Sigmoid colon (tissue), 7 donors: ENCODE results near the gene PLXNA1. TPM values are rescaled to one million over a fixed set of nuclear protein-coding genes. Genes with fewer than 3 reads are reported as not detected.

Source experiments
- DNase-seq: peaks from one replicate; pipeline ENCODE4 v3.0.0-alpha.2; 2019
- H3K27ac ChIP-seq, 4 donors: fragments of 200-600 bp; sonication (generic); one replicate each; pipeline ENCODE4 v1.5.1; 2016 to 2019; ENCODE audit warnings: mild to moderate bottlenecking in 1 of 4
- H3K27me3 ChIP-seq, 3 donors: fragments of 200-600 bp; sonication (generic); one replicate each; pipeline ENCODE4 v1.5.1; 2019; ENCODE audit warnings: mild to moderate bottlenecking in 1 of 3
- H3K36me3 ChIP-seq, 4 donors: fragments of 200-600 bp; sonication (generic); one replicate each; pipeline ENCODE4 v1.5.1; 2016 to 2019
- H3K4me1 ChIP-seq, 4 donors: fragments of 200-600 bp; sonication (generic); one replicate each; pipeline ENCODE4 v1.5.1; 2017 to 2019
- H3K4me3 ChIP-seq, 4 donors: fragments of 200-600 bp; sonication (generic); one replicate each; pipeline ENCODE4 v1.5.1; 2017 to 2019; ENCODE audit warnings: mild to moderate bottlenecking in 2 of 4, moderate library complexity in 1 of 4
- H3K9me3 ChIP-seq, 4 donors: fragments of 200-600 bp in 3 of 4; sonication (generic) in 3 of 4; one replicate each; pipeline versions ENCODE4 v1.5.1 to v1.6.1; 2013 to 2019
- CTCF ChIP-seq, 4 experiments: fragments of 450-650 bp in 3 of 4; fragments of 200-600 bp in 1 of 4; IDR thresholded peaks; one replicate each; pipeline ENCODE4 v1.5.1; 2016 to 2019; ENCODE audit warnings: antibody characterized with exemption in 4 of 4, mild to moderate bottlenecking in 3 of 4, moderate library complexity in 2 of 4
- EP300 ChIP-seq, 4 donors: sonication (generic); formaldehyde crosslinking; IDR thresholded peaks; one replicate each; pipeline ENCODE4 v1.6.1; 2017; ENCODE audit warnings: antibody characterized with exemption in 4 of 4
- POLR2A ChIP-seq, 2 donors: fragments of 450-650 bp; IDR thresholded peaks; one replicate each; pipeline ENCODE4 v1.6.1; 2016; ENCODE audit warnings: antibody characterized with exemption in 2 of 2, mild to moderate bottlenecking in 2 of 2, moderate library complexity in 2 of 2
- POLR2AphosphoS5 ChIP-seq, 4 donors: sonication (generic); formaldehyde crosslinking; IDR thresholded peaks; one replicate each; pipeline ENCODE4 v1.6.1; 2017; ENCODE audit warnings: antibody characterized with exemption in 4 of 4
- WGBS, 2 donors: extraction: QIAGEN DNeasy Blood & Tissue Kit; methylation state at CpG; one replicate each; pipeline ENCODE4 v1.1.7; 2013; 5-methylcytosine and 5-hydroxymethylcytosine counted together
- intact Hi-C: fragments of 100-400 bp; cut with DNase I; formaldehyde crosslinking; loops from one replicate; pipeline ENCODE4 v1.15.1; 2023
- polyA plus RNA-seq, 3 donors: library from polyadenylated mRNA; stranded (reverse); fragments of 200-250 nt; gene quantifications; one replicate each; pipeline ENCODE4 v1.2.3, GENCODE V29; 2013
- total RNA-seq, 4 donors: library from RNA; depleted of rRNA; stranded (reverse); fragments of >200 nt; gene quantifications; one replicate each; pipeline ENCODE4 v1.1.0, GENCODE V29; 2016
- donor health status: healthy with polysubstance abuse.
- donor health status: Bipolar disorder and iron deficiency.
- donor health status: healthy.

Gene PLXNA1
- total and polyA plus RNA-seq, 7 donors, result 0.60 to 29.6 (median 8.2) TPM

DNA sequence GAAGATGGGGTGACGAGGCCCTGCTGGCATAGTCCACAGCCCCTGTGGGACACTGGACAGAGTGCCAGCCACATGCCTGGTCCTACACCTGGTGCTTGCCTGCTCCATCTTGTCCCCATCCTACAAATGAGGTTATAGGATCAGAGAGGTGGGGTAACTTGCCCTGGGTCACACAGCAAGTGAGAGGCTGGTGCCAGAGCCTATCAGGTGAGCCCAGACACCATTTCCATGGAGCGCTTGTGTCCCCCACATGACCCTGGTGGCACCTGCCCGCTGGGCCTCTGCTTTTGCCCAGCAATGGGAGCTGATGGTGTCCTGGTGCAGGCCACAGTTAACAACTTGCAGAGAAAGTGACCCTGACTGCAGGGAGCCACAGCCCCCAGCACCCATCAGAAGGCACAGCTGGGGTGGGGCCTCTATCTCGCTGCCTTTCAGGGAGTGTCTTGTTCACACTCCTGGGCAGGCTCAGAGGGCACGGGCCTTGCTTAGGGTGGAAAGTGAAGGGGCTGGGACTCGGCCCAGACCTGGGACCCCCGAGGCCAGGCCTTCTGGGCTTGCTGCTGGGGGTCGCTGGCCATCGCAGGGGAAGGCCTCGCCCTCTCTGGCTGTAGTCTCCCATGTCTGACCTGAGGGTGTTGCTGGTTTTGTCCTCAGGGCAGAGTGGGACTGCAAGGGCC, 7.2 kb downstream of the PLXNA1 start:
- peaks cover 0 to 30% (median 7%) of the 10 kb centered on the region in 4 donors for H3K36me3 ChIP-seq
- intact Hi-C loops, result no loop called here
- no peaks in the 10 kb centered on the region for H3K27me3 ChIP-seq
- no peaks in the 10 kb centered on the region for H3K9me3 ChIP-seq
- H3K4me3 ChIP-seq, result no peak overlapping the region
- no peak for TF ChIP-seq POLR2AphosphoS5 (IDR thresholded peaks at IDR 0.05)
- no peak for TF ChIP-seq CTCF (IDR thresholded peaks at IDR 0.05)
- TF ChIP-seq POLR2A (IDR thresholded peaks at IDR 0.05), result no peak
- no peak for TF ChIP-seq EP300 (IDR thresholded peaks at IDR 0.05)
- peaks cover 0 to 31% (median 17%) of the 10 kb centered on the region in 4 donors for H3K4me1 ChIP-seq
- no peak for DNase-seq
- 86 to 89% methylated on average over 10 of the region's 10 CpGs for WGBS, 2 donors
- no peak overlapping the region for H3K27ac ChIP-seq

DNA sequence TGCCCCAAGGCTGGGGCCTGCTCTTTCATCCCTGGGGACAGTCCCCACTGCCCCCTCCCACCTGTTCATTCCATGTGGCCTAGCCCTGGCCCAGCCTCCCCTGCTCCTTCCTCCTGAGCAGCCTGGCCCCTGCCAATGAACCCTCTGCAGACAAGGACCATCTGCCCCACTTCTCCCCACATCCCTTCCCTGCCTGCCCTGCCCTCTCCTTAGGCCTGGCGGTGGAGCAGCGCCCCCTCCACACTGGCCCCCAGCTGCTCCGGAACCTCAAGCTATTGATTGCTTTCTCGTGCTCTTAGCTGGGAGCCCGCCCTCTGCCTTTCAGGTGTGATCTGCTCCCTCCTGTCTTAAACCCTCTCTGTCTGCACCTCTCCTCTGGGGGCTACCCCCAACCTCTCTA, 8.0 kb downstream of the PLXNA1 start:
- TF ChIP-seq EP300 (IDR thresholded peaks at IDR 0.05) (no peak), POLR2A (IDR thresholded peaks at IDR 0.05) (no peak), POLR2AphosphoS5 (IDR thresholded peaks at IDR 0.05) (no peak), CTCF (IDR thresholded peaks at IDR 0.05) (no peak)
- DNase-seq, result no peak
- Histone ChIP-seq H3K9me3 (no peaks in the 10 kb centered on the region), H3K4me1 (peaks cover 0 to 24% (median 14%) of the 10 kb centered on the region in 4 donors), H3K27ac (no peak overlapping the region), H3K27me3 (no peaks in the 10 kb centered on the region), H3K4me3 (no peak overlapping the region), H3K36me3 (peaks cover 0 to 30% (median 7%) of the 10 kb centered on the region in 4 donors)
- intact Hi-C loops, result no loop called here
- 91 to 92% methylated on average over 5 of the region's 5 CpGs for WGBS, 2 donors

DNA sequence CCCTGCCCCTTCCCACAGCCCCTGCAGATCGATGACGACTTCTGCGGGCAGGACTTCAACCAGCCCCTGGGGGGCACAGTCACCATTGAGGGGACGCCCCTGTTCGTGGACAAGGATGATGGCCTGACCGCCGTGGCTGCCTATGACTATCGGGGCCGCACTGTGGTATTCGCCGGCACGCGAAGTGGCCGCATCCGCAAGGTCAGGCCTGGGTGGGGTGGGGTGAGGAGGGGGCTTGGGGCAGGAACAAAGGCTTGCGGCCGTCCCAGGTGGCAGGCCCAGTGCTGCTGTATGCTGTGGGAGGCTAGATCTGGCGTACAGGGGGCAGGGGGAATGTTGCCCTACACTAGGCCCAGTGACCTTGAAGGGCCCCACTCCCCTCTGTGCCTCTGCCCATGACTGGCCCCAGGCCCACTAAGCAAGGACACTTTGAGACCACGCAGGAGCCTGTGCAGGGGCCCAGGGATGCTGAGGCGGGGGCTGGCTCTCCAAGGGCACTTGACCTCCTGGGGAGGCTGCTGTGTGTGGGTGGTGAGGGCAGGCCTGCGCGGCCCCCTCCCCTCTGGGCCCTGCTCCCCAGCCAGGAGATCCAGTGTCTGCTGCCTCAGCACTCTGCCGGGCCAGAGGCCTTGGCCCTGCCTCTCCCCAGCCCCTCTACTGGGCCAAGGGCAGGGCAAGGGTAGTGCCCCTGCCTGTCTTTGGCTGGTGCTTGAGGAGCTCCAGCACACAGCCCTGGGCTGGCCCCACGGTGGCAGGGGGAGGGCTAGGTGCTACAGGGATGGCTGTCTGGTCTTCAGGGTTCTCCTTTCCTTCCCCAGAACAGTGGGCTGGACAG, 8.7 kb downstream of the PLXNA1 start:
- TF ChIP-seq POLR2AphosphoS5 (IDR thresholded peaks at IDR 0.05) (no peak), EP300 (IDR thresholded peaks at IDR 0.05) (no peak), CTCF (IDR thresholded peaks at IDR 0.05) (no peak), POLR2A (IDR thresholded peaks at IDR 0.05) (no peak)

DNA sequence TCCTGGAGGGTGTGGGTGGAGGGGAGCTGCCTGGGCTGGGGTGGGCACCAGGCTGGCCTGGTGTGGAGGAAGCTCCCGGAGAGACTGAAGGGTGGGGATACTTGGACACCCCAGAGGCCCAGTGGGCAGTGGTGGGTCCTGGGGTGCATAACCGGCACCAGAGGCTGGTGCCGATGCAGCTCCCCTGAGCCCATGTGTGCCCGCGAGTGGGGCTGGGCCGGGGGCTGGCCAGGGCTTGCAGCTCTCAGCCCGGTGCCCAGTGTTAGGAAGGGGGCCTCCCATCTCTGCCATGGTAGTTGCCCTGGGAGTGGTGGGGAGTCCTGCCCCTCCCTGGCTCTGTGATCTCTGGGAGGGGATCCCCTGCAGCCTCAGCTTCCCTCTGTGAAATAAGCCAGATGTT, 9.3 kb downstream of the PLXNA1 start:
- intact Hi-C loops, result no loop called here
- Histone ChIP-seq H3K27me3 (no peaks in the 10 kb centered on the region), H3K36me3 (peaks cover 0 to 30% (median 7%) of the 10 kb centered on the region in 4 donors), H3K27ac (peak overlapping the region in 1 of 4 donors; percentile 1), H3K4me1 (peaks cover 0 to 17% (median 14%) of the 10 kb centered on the region in 4 donors), H3K9me3 (no peaks in the 10 kb centered on the region), H3K4me3 (no peak overlapping the region)
- DNase-seq, result no peak
- 96 to 98% methylated on average over 7 of the region's 7 CpGs for WGBS, 2 donors
- TF ChIP-seq POLR2AphosphoS5 (IDR thresholded peaks at IDR 0.05) (no peak), POLR2A (IDR thresholded peaks at IDR 0.05) (no peak), CTCF (IDR thresholded peaks at IDR 0.05) (no peak), EP300 (IDR thresholded peaks at IDR 0.05) (no peak)

More for the DNA sequence above, 8.7 kb downstream of the PLXNA1 start:
- peaks cover 0 to 17% (median 14%) of the 10 kb centered on the region in 4 donors for H3K4me1 ChIP-seq
- WGBS, 2 donors, result 92 to 93% methylated on average over 24 of the region's 24 CpGs
- H3K4me3 ChIP-seq, result no peak overlapping the region
- intact Hi-C loops, result no loop called here
- H3K27me3 ChIP-seq, result no peaks in the 10 kb centered on the region
- no peaks in the 10 kb centered on the region for H3K9me3 ChIP-seq
- no peak overlapping the region for H3K27ac ChIP-seq
- DNase-seq, result no peak
- H3K36me3 ChIP-seq, result peaks cover 0 to 30% (median 7%) of the 10 kb centered on the region in 4 donors
